D721Med (cell line): ENCODE data around the gene WASL.
A peak's percentile ranks its signal among the peaks of the same experiment; 100 is the strongest.

Experiments used
- DNase-seq: peaks from one replicate; pipeline ENCODE4 v3.0.0; 2011; ENCODE audit warnings: low spot score; ENCODE audit not compliant: insufficient read length
- FAIRE-seq: peaks from 2 replicates; lab custom pipeline; 2011; peaks lifted over from hg19 to GRCh38; lab: Jason Lieb, UNC
- CTCF ChIP-seq: IDR thresholded peaks from 2 replicates; pipeline ENCODE4 v1.5.1; 2012; ENCODE audit warnings: mild to moderate bottlenecking, control low read depth; ENCODE audit not compliant: insufficient read depth; ENCODE audit errors: missing control alignments

WASL gene

GRCh38 chr7:123682690-123683089, 66.1 kb downstream of the WASL start:
- FAIRE-seq: peak; percentile 51
- peak; percentile 67 for TF ChIP-seq CTCF
- DNase-seq: no peak

DNA sequence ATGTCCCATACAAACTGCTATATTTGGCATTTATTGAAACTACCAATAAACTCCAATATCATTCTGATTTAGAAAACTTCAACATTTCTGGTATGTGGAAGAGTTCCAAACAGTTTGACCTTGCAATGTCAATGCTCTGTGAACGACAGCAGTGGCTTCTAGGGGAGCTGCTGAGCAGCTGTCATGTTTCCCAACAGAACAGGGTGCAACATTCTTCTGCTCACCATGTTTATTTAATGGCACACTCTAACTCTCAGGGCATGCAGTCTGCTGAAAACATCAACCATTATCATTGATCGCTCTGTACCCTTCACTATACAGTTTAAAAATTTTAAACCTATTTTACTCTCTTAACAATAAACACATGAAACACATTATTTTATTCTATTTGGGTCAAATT, 67.2 kb downstream of the WASL start:
- no peak for TF ChIP-seq CTCF
- DNase-seq (no peak), FAIRE-seq (no peak)

DNA sequence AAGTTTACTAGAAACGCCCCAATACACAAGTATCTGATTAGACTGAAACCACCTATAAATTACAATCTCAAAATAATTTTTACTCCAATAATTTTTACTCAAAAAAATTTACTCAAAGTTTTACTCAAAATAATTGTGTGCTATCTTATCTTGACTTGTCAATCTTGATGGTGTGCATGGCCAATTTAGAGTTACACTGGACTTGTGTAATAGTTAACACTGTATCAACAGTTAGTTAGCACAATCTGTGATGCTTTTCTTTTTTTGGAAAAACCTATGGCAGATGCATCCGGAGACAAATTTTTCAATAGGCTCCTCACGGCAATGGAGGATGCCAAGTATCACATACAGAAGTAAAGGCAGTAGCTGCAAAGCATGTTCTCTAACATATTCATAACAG, 68.2 kb downstream of the WASL start:
- TF ChIP-seq CTCF: no peak

GRCh38 chr7:123679614-123680013, 69.2 kb downstream of the WASL start:
- DNase-seq (no peak), FAIRE-seq (no peak)
- no peak for TF ChIP-seq CTCF

More for the DNA sequence above, 68.2 kb downstream of the WASL start:
- DNase-seq: no peak
- FAIRE-seq: no peak

GRCh38 chr7:123677061-123677715, 71.6 kb downstream of the WASL start:
- TF ChIP-seq CTCF: no peak
- no peak for FAIRE-seq
- no peak for DNase-seq

DNA sequence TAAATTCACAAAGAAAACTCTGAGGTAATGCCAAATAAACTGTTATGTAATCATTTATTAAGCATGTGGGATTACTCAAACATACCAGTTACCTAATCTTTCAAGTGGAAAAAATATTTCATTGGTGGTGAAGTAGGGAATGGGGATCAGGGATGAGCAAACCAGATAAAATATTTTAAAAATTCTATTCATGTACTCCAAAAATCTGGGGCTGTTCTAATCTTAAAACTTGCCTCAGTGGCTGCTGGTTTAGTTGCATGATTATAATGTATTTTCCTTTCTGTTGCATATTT, 73.7 kb downstream of the WASL start:
- TF ChIP-seq CTCF: no peak
- FAIRE-seq: no peak
- no peak for DNase-seq

DNA sequence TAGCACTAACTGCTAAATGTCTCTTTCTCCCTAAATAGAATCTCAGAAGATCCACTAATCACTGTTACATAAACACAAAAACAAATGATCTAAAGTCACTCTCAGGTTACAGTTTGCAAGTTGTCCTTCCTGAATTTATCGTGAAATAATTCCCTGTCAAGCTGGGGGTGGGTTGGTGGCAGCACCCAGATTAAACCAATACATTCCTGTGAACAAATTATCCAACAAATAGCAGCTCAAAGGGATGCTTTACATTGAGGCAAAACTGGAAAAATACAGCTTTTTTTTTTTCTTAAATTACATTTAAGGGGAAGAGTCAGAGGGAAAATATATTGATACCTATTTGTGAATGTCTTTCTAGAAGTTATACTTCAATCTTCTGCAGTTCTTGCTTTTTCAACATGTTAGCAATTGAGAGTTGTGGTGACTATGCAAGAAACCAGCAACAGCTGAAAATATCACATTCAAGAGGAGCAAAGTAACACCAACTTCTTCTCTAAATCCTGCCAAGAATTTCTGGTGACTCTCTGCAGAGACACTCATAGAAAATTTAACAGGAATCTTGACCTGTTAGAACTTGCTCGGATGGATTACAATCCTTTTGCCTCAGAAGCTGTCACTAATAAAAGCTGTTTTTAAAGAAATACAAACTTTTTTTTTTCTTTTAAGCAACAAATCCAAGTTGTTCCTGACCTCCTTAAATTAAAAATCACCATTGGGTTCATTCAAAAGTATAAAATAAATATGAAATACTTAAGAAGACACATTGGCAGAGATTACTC, 74.2 kb downstream of the WASL start:
- FAIRE-seq (no peak), DNase-seq (no peak)
- no peak for TF ChIP-seq CTCF
